ENCODE data around the gene HIGD2A.
"Not testable (repeated sequence)": the region's sequence is repeated elsewhere in the genome, so short reads cannot be mapped to it uniquely, and the experiment has no call there.

GRCh38 chr5:176408252-176408573, 19.7 kb downstream of the HIGD2A start:
- TF ChIP-seq CTCF (IDR thresholded peaks at IDR 0.05; ENCODE audit: extremely low read depth in 1 of 2, insufficient read depth in 1 of 2, low read depth in 1 of 2, low read length in 2 of 2); POLR2AphosphoS5 (IDR thresholded peaks at IDR 0.05; ENCODE audit: insufficient read depth, low read depth, low read length); POLR2A (IDR thresholded peaks at IDR 0.05; ENCODE audit: low read depth, low read length); EZH2 (IDR thresholded peaks at IDR 0.05; ENCODE audit: borderline replicate concordance, low read depth, low read length, severe bottlenecking); GATA2 (IDR thresholded peaks at IDR 0.05; ENCODE audit: insufficient read depth, insufficient read length, low read depth, low read length): not testable (repeated sequence)
